Activated CD4-positive, CD25-positive, alpha-beta regulatory T cell treated with anti-CD3 and anti-CD28 coated beads, Interleukin-2, amount 50 U/mL, for 24 hours (primary cell): Measurements from ENCODE around the gene PNMA3.
"Not testable (repeated sequence)": the region's sequence is repeated elsewhere in the genome, so short reads cannot be mapped to it uniquely, and the experiment has no call there.

Experiments used
- ATAC-seq, 2 donors: fragments of 150-1000 bp; cut with Tn5 transposase; one replicate each; pipeline ENCODE4 v1.10.0; 2021; ENCODE audit warnings: mild to moderate bottlenecking in 1 of 2, moderate library complexity in 1 of 2

The PNMA3 gene

DNA sequence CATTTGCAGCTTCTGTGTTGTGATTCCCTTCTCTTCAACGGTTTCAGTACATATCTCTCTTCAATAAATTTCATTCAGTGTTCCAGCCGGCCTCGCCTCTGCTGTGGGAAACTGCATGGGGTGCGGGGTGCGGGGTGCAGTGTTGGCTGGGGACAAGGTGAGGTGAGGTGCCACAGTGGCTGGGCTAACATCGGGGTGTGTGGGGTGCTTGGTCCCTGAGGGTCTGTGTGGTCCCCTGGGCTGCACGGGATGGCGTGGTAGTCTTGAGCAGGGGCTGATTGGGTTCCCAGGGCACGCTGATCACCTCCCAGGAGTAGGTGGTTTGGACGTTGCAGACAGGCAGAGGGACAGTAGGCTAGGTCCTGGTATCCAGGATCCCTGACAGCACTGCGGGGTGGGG, 18.7 kb downstream of the PNMA3 start:
- ATAC-seq: no peak

DNA sequence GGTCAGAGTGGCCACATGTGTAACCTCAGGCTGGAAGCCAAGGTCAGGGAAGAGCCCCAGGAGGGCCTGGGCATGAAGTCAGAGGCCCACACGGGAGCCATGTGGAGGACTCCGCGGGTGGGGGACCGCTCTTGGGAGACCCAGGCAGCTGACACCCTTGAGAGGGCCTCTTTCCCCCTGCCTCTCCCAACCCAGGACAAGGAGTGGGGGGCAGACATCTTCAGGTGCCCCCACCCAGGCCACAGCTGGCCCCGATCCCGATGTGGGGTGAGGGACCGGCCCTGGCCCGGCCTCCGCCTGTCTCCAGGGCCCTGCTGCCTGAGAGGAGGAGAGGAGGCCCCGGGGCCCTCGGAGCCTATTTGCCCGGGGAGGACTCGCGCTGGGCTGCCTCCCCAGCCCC, 19.1 kb downstream of the PNMA3 start:
- no peak for ATAC-seq

DNA sequence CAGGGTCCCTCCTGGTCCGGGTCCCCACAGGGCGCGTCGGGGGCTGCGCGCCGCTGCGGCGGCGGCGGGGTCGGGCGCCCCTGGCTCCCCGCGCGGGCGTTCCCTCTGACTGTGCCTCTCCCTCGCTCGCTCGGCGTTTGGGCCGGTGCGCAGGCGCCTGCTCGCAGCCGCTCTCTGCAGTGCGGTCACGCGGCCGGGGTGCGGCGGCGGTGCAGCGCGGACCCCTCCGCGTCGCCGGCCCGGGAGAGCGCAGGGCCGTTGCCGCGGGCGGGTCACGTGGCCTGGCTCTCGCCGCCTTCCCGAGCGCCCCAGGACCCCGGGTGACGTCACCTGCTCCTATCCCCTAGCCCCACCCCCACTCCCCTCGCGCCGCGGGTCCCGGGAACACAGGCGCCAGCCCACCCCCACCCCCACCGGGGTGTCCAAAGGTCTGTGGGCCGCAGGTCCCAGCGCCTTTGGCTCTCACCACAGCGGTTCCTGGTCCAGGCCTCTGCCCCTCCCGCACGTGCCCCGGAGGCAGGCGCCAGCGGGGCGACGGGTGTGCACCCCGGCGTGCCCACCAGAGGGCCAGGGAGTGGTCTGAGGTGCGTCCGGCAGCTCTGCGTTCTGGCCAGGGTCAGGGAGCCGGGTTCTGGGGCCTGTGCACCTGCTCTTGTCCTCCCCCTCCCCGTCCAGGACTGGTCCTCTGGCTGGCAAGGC, 21.3 kb downstream of the PNMA3 start:
- ATAC-seq: peak; percentile 73 to 83

DNA sequence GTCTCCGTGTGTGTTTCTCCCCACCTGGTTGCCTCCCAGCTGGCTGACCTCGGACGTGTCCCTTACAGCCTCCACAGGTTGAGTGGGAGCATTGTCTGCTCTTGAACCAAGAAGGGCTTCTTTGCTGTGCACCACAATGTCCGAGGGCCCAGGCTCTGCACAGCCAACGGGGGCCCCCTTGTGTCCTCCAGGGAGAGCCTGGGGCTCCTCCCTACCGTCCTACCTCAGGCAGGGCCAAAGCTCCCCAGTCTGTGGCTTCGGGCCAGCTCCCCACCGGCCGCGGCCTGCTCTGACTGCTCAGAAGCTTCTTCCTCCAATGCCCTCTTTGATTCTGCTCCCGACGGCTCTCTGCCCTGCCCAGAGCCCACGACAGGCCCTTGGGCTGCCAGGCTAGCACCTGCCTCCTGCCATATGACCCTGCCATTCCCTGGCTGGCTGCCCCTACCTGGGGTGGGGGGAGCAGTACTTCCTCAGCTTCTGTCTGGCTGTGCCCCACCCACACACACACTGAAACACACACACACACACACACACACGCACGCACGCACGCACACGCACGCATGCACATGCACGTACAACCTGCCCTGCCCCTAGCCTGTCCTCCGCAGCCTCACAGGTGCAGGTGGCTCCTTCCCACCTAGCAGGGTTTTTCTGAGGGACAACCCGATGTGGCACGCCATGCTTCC, 27.1 kb downstream of the PNMA3 start:
- not testable (repeated sequence) for ATAC-seq

DNA sequence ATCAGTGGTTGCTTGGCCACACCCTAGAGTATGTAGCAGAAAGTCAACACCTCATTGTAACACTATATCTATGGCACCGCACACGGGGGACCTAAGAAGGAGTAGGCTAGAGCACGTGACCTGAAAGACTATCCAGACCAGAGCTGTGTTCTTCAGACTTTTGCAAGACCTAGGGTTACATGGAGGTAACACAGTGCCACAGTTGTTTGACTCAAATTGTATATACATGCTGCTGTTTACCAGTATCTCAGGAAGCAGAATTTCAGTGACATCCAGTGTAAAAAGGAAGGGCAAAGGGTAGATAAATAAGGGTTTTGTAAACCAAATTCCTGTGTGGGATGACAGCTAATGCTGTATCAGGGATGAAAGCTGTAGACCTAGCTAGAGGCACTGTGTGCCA, 46.1 kb downstream of the PNMA3 start:
- no peak for ATAC-seq

DNA sequence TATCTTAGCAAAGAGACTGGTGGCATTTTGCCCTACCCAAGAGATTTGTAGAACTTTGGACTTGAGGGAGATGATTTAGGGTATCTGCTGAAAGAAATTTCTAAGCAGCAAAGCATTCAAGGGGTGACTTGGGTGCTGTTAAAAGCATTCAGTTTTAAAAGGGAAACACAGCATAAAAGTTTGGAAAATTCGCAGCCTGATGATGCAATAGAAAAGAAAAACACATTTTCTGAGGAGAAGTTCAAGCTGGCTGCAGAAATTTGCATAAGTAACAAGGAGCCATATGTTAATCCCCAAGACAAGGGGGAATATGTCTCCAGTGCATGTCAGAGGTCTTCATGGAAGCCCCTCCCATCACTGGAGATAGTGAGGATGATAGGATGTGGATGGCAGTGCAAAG, 48.7 kb downstream of the PNMA3 start:
- not testable (repeated sequence) for ATAC-seq

DNA sequence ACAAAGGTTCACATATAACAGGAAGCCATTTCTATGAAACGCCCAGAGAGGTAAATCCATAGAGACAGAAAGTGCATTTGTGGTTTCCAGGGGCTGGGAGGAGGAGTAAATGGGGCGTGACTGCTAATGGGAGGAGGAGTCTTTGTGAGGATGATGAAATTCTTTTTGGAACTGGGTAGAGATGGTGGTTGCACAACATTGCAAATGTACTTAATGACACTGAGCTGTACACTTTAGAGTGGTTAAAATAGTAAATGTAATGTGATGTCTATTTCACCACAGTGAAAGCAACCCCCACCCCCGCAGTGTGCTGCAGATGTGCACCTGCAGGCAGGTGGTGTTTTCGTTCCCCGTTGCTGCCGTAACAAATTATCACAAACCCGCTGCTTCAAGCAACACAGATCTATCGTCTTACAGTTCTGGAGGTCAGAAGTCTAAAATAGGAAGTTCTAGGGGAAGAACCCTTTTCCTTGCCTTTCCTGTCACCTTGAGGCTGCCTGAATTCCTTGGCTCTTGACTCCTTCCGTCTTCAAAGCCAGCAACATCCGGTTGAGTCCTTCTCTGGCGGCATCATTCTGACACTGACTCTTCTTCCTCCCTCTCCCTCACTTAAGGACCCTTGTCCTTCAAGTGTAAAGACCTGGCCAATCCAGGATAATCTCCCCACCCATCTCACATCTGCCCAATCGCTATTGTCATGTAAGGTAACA, 50.0 kb downstream of the PNMA3 start:
- ATAC-seq: peak; percentile 79 to 82
